Esophagus muscularis mucosa (tissue), 4 donors: Measurements from ENCODE around the gene CYLD.

ENCODE experiments used
- CTCF ChIP-seq, 3 experiments: fragments of 200-600 bp in 2 of 3; fragments of 450-650 bp in 1 of 3; sonication (generic) in 2 of 3; IDR thresholded peaks; one replicate each; pipeline ENCODE4 v1.5.1; 2017 to 2019; ENCODE audit warnings: antibody characterized with exemption in 3 of 3, mild to moderate bottlenecking in 2 of 3, moderate library complexity in 1 of 3
- EP300 ChIP-seq: sonication (generic); formaldehyde crosslinking; IDR thresholded peaks from one replicate; pipeline ENCODE4 v1.6.1; 2017; ENCODE audit warnings: antibody characterized with exemption
- POLR2A ChIP-seq: fragments of 450-650 bp; IDR thresholded peaks from one replicate; pipeline ENCODE4 v1.6.1; 2017; ENCODE audit warnings: antibody characterized with exemption, moderate library complexity, mild to moderate bottlenecking, low read depth
- POLR2AphosphoS5 ChIP-seq, 2 donors: sonication (generic); formaldehyde crosslinking; IDR thresholded peaks; one replicate each; pipeline ENCODE4 v1.6.1; 2017; ENCODE audit warnings: antibody characterized with exemption in 2 of 2

- TF ChIP-seq POLR2A, result no peak
- no peak for TF ChIP-seq CTCF (IDR thresholded peaks at IDR 0.05)
- no peak for TF ChIP-seq POLR2AphosphoS5 (IDR thresholded peaks at IDR 0.05)
- no peak for TF ChIP-seq EP300
These were observed 85.0 kb downstream of the CYLD start for GRCh38 chr16:50826797-50827316.
